GM23338 (cell line): ENCODE results near the gene DLX3. TPM values are rescaled to one million over a fixed set of nuclear protein-coding genes. Genes with fewer than 3 reads are reported as not detected.

ENCODE experiments used
- ATAC-seq: fragments of 200-7000 bp; cut with Tn5 transposase; 3 replicates; pipeline ENCODE4 v1.9.1; 2020
- DNase-seq: peaks from one replicate; pipeline ENCODE4 v3.0.0-alpha.2; 2015; ENCODE audit warnings: low spot score
- H2AFZ ChIP-seq: fragments of 200-600 bp; sonication (generic); 2 replicates; pipeline ENCODE4 v1.8.0; 2016; ENCODE audit warnings: antibody characterized with exemption, mild to moderate bottlenecking, moderate library complexity
- H3F3A ChIP-seq: fragments of 200-600 bp; sonication (generic); replicated peaks from 2 replicates; pipeline ENCODE4 v1.8.0; 2017; ENCODE audit warnings: antibody characterized with exemption, mixed run types, low read depth
- H3K27ac ChIP-seq: fragments of 200-600 bp; sonication (generic); 2 replicates; pipeline ENCODE4 v1.6.1; 2016; ENCODE audit warnings: low read depth
- H3K27me3 ChIP-seq: fragments of 200-600 bp; sonication (generic); 2 replicates; pipeline ENCODE4 v1.8.0; 2016; ENCODE audit warnings: mild to moderate bottlenecking, mixed run types, moderate library complexity; ENCODE audit not compliant: insufficient read depth
- H3K36me3 ChIP-seq: fragments of 200-600 bp; sonication (generic); 2 replicates; pipeline ENCODE4 v1.8.0; 2016; ENCODE audit warnings: mild to moderate bottlenecking; ENCODE audit not compliant: insufficient read depth
- H3K4me1 ChIP-seq: fragments of 200-600 bp; sonication (generic); 2 replicates; pipeline ENCODE4 v1.8.0; 2016; ENCODE audit warnings: mild to moderate bottlenecking, moderate library complexity; ENCODE audit not compliant: insufficient read depth
- H3K4me2 ChIP-seq: fragments of 200-600 bp; sonication (generic); 2 replicates; pipeline ENCODE4 v1.7.1; 2017; ENCODE audit warnings: mixed run types
- H3K4me3 ChIP-seq: fragments of 200-600 bp; sonication (generic); 2 replicates; pipeline ENCODE4 v1.6.1; 2016; ENCODE audit warnings: mixed run types
- H3K79me2 ChIP-seq: fragments of 200-600 bp; sonication (generic); replicated peaks from 2 replicates; pipeline ENCODE4 v1.8.0; 2017; ENCODE audit warnings: mild to moderate bottlenecking; ENCODE audit not compliant: insufficient read depth
- H3K9me2 ChIP-seq: fragments of 200-600 bp; sonication (generic); 2 replicates; pipeline ENCODE4 v1.8.0; 2017; ENCODE audit not compliant: insufficient read depth
- H4K20me1 ChIP-seq: fragments of 200-600 bp; sonication (generic); replicated peaks from 2 replicates; pipeline ENCODE4 v1.8.0; 2017; ENCODE audit warnings: mild to moderate bottlenecking; ENCODE audit not compliant: insufficient read depth
- H3K27ac Mint-ChIP-seq: 2 replicates; pipeline ENCODE4 v1.8.0; 2020; ENCODE audit warnings: inconsistent platforms, mild to moderate bottlenecking, moderate library complexity, mixed read lengths
- H3K27me3 Mint-ChIP-seq: 3 replicates; pipeline ENCODE4 v1.8.0; 2022; ENCODE audit warnings: low read depth, mild to moderate bottlenecking, moderate library complexity, mixed read lengths, inconsistent platforms; ENCODE audit not compliant: insufficient read depth, poor library complexity
- H3K36me3 Mint-ChIP-seq: 3 replicates; pipeline ENCODE4 v1.8.0; 2021; ENCODE audit warnings: low read depth, mild to moderate bottlenecking, inconsistent platforms, moderate library complexity, mixed read lengths
- H3K4me1 Mint-ChIP-seq: 3 replicates; pipeline ENCODE4 v1.8.0; 2020; ENCODE audit warnings: mild to moderate bottlenecking, inconsistent platforms, mixed read lengths
- H3K4me3 Mint-ChIP-seq: 3 replicates; pipeline ENCODE4 v1.8.0; 2021; ENCODE audit warnings: moderate library complexity, mild to moderate bottlenecking, inconsistent platforms, mixed read lengths
- H3K9me3 Mint-ChIP-seq: 3 replicates; pipeline ENCODE4 v1.8.0; 2020; ENCODE audit warnings: moderate library complexity, mild to moderate bottlenecking, inconsistent platforms, mixed read lengths
- CREB1 ChIP-seq: fragments of 250-450 bp; sonication (Bioruptor Pico); IDR thresholded peaks from 2 replicates; pipeline ENCODE4 v1.5.0; 2020; ENCODE audit warnings: low read depth, mild to moderate bottlenecking, moderate library complexity
- CTCF ChIP-seq, 2 experiments: fragments of 200-600 bp in 1 of 2; sonication (generic) in 1 of 2; conservative IDR thresholded peaks; 2 replicates each; pipeline versions ENCODE4 v1.5.1 to v1.6.1; 2016 to 2017; ENCODE audit warnings: antibody characterized with exemption in 2 of 2, low read depth in 2 of 2, mild to moderate bottlenecking in 2 of 2, moderate library complexity in 1 of 2
- ETS1 ChIP-seq: IDR thresholded peaks from 2 replicates; pipeline ENCODE4 v1.6.1; 2016; ENCODE audit warnings: antibody characterized with exemption
- EZH2 ChIP-seq: fragments of 200-600 bp; sonication (generic); IDR thresholded peaks from one replicate; pipeline ENCODE4 v1.8.0; 2017; ENCODE audit warnings: antibody characterized with exemption, mild to moderate bottlenecking, low read depth; ENCODE audit not compliant: unreplicated experiment
- EZH2phosphoT487 ChIP-seq: fragments of 200-600 bp; sonication (generic); IDR thresholded peaks from one replicate; pipeline ENCODE4 v1.8.1; 2018; ENCODE audit warnings: antibody characterized with exemption; ENCODE audit not compliant: unreplicated experiment
- JUNB ChIP-seq: IDR thresholded peaks from one replicate; pipeline ENCODE4 v1.6.1; 2016; ENCODE audit warnings: antibody characterized with exemption; ENCODE audit not compliant: unreplicated experiment
- NANOG ChIP-seq: IDR thresholded peaks from 2 replicates; pipeline ENCODE4 v1.6.1; 2016; ENCODE audit warnings: antibody characterized with exemption, borderline replicate concordance
- POLR2AphosphoS5 ChIP-seq: IDR thresholded peaks from 2 replicates; pipeline ENCODE4 v1.6.1; 2016; ENCODE audit warnings: antibody characterized with exemption, low read depth
- REST ChIP-seq: IDR thresholded peaks from one replicate; pipeline ENCODE4 v1.6.1; 2018; ENCODE audit warnings: antibody characterized with exemption; ENCODE audit not compliant: unreplicated experiment
- STAT1 ChIP-seq: IDR thresholded peaks from one replicate; pipeline ENCODE4 v1.6.1; 2016; ENCODE audit warnings: antibody characterized with exemption; ENCODE audit not compliant: unreplicated experiment
- ZNF114 ChIP-seq: fragments of 250-450 bp; sonication (Bioruptor Pico); IDR thresholded peaks from 2 replicates; pipeline ENCODE4 v1.5.0; 2020; ENCODE audit warnings: mild to moderate bottlenecking, moderate library complexity
- ZNF331 ChIP-seq: fragments of 250-450 bp; sonication (Bioruptor Pico); IDR thresholded peaks from 2 replicates; pipeline ENCODE4 v1.5.0; 2020; ENCODE audit warnings: low read depth, mild to moderate bottlenecking, moderate library complexity
- ZNF462 ChIP-seq: fragments of 250-450 bp; sonication (Bioruptor Pico); IDR thresholded peaks from 2 replicates; pipeline ENCODE4 v1.5.0; 2020; ENCODE audit warnings: mild to moderate bottlenecking, moderate library complexity
- polyA plus RNA-seq: library from polyadenylated mRNA; unstranded; fragments of >200 nt; fragmentation: Nextera tagmentation; extraction: Ambion mirVana; gene quantifications from 2 replicates; pipeline ENCODE4 v1.2.1, GENCODE V29; 2016
- total RNA-seq: library from RNA; depleted of rRNA; stranded (reverse); fragments of >200 nt; shearing (Covaris generic); gene quantifications from 2 replicates; pipeline ENCODE4 v1.2.3, GENCODE V29; 2014

DLX3 gene
- total and polyA plus RNA-seq, 2 experiments from 2014 or later = 0.14 to 0.27 TPM

GRCh38 chr17:49976828-49977202 is 18.2 kb downstream of the DLX3 start (continued):
- TF ChIP-seq ZNF462 (CRISPR knock-in tag) (no peak), JUNB (no peak)

GRCh38 chr17:49976163-49976827 is 18.7 kb downstream of the DLX3 start:
- Mint-ChIP-seq H3K36me3 (no peaks in the 10 kb centered on the region), H3K9me3 (no peaks in the 10 kb centered on the region), H3K4me3 (no peak overlapping the region; the same call in 2 of the 3 replicates), H3K4me1 (peaks cover 59% of the 10 kb centered on the region), H3K27me3 (peaks cover 81% of the 10 kb centered on the region), H3K27ac (no peak overlapping the region)
- Histone ChIP-seq H3K36me3 (no peaks in the 10 kb centered on the region), H3K79me2 (no peaks in the 10 kb centered on the region), H2AFZ (no peak overlapping the region), H3K27me3 (peaks cover 96% of the 10 kb centered on the region), H3F3A (0 out of 2 replicates have a peak, but pooled peaks cover 4% of the 10 kb centered on the region), H3K4me3 (no peak overlapping the region), H3K4me2 (no peak overlapping the region), H3K27ac (no peak overlapping the region), H4K20me1 (peaks cover 6% of the 10 kb centered on the region; the same call in 1 of the 2 replicates), H3K9me2 (no peaks in the 10 kb centered on the region), H3K4me1 (peaks cover 55% of the 10 kb centered on the region)
- ATAC-seq (no peak), DNase-seq (no peak)
- TF ChIP-seq POLR2AphosphoS5 = no peak
- no peak for TF ChIP-seq REST
- TF ChIP-seq EZH2 = no peak
- TF ChIP-seq ETS1 = no peak
- no peak for TF ChIP-seq EZH2phosphoT487
- no peak for TF ChIP-seq ZNF114 (CRISPR knock-in tag)
- no peak for TF ChIP-seq NANOG
- no peak for TF ChIP-seq CREB1 (CRISPR knock-in tag)
- TF ChIP-seq CTCF (conservative IDR thresholded peaks at IDR 0.05; ENCODE audit: low read depth in 2 of 2) = no peak
- no peak for TF ChIP-seq STAT1
- no peak for TF ChIP-seq JUNB
- no peak for TF ChIP-seq ZNF331 (CRISPR knock-in tag)
